Measurements from ENCODE around the gene THOC2.

DNA sequence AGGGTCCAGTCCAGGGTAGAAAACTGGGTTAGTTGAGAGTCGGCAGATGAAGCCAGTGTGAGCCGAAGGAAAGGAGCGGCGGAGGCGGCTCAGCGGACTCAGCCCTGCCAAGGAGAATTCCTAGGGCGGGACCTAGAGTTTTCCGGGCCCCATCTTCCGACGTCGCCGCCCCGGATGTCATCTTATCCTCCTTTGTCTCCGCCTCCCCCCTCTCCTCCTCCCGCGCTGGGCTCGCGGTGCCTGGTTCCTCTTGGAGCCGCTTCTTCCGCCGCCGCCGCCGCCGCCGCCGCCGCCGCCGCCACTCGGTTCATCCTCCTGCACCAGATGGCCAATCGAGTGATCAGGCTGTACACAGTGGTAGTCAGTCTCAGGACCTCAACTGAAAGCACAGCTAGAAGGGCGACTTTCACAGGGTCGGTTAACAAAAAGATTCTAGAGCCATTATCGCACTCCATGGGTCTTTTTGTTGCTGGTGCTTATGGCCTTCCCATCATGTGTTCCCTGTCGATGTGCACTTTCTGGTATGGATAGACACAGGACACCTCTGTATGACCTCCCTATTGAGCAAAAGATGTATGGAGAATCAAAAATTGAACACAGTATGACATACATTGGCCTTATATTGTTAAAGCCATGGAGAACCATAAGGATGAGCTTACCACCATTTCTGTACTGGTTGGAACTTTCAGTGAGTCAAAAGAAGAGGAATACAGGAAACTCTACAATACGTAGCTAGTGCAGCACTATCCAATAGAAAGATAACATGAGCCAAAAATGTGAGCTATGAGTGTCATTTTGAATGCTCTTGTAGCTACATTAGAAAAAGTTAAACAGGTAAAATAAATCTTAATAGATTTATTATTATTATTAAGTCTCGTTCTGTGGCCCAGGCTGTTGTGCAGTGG, 32.4 kb upstream of the THOC2 start:
- TF ChIP-seq, protein P1, sequence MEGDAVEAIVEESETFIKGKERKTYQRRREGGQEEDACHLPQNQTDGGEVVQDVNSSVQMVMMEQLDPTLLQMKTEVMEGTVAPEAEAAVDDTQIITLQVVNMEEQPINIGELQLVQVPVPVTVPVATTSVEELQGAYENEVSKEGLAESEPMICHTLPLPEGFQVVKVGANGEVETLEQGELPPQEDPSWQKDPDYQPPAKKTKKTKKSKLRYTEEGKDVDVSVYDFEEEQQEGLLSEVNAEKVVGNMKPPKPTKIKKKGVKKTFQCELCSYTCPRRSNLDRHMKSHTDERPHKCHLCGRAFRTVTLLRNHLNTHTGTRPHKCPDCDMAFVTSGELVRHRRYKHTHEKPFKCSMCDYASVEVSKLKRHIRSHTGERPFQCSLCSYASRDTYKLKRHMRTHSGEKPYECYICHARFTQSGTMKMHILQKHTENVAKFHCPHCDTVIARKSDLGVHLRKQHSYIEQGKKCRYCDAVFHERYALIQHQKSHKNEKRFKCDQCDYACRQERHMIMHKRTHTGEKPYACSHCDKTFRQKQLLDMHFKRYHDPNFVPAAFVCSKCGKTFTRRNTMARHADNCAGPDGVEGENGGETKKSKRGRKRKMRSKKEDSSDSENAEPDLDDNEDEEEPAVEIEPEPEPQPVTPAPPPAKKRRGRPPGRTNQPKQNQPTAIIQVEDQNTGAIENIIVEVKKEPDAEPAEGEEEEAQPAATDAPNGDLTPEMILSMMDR (IDR thresholded peaks at IDR 0.05), result no peak
- TF ChIP-seq POLR2A (IDR thresholded peaks at IDR 0.05), result no peak
